Measurements from ENCODE around the gene LRRC8A. TPM values are rescaled to one million over a fixed set of nuclear protein-coding genes. Genes with fewer than 3 reads are reported as not detected.

The LRRC8A gene
- total and polyA plus RNA-seq, 2 of the 8 experiments (the other 6 are each of a cell fraction or from before 2014, with no cell fraction given) = 103 to 111 TPM

- Histone ChIP-seq H3K18ac (ENCODE audit: extremely low read depth, low read length) (no peak overlapping the region), H3K9ac (replicated peaks in 1 of 4; ENCODE audit: extremely low read depth in 1 of 4, low read depth in 3 of 4, low read length in 3 of 4) (no peak overlapping the region), H3K4me3 (ENCODE audit: extremely low read depth in 1 of 4, insufficient read depth in 2 of 4, low read depth in 3 of 4, low read length in 4 of 4) (no peak overlapping the region), H3K27ac (ENCODE audit: low read depth, low read length) (no peak overlapping the region), H2BK12ac (ENCODE audit: low read depth, low read length) (no peak overlapping the region), H4K8ac (ENCODE audit: extremely low read depth, insufficient read depth, low read length) (peak overlapping the region; percentile 11; the same call in 1 of the 2 replicates), H3K27me3 (replicated peaks in 1 of 4; ENCODE audit: control insufficient read depth in 3 of 4, extremely low read depth in 1 of 4, insufficient read depth in 3 of 4, low read length in 3 of 4) (no peaks in the 10 kb centered on the region), H2AFZ (ENCODE audit: low read length) (no peak overlapping the region), H3K4ac (replicated peaks; ENCODE audit: insufficient read length, low read depth, low read length) (no peak overlapping the region), H3K36me3 (ENCODE audit: control insufficient read depth in 2 of 4, insufficient read depth in 4 of 4, low read length in 3 of 4) (peaks cover 0 to 3% (median 2%) of the 10 kb centered on the region in 4 experiments; a peak in 1 of 8 replicates), H3K56ac (replicated peaks; ENCODE audit: insufficient read length, low read depth, low read length) (no peak overlapping the region), H2AK5ac (ENCODE audit: low read depth, low read length) (no peak overlapping the region), H3K4me2 (ENCODE audit: insufficient read depth in 1 of 2, low read depth in 2 of 2, low read length in 2 of 2) (no peak overlapping the region), H4K91ac (replicated peaks; ENCODE audit: insufficient read length, low read length) (no peak overlapping the region), H4K5ac (ENCODE audit: insufficient read length, low read depth, low read length) (no peak overlapping the region), H3K79me2 (ENCODE audit: control insufficient read depth in 1 of 2, insufficient read depth in 2 of 2, low read length in 2 of 2) (peaks cover 0 to 5% of the 10 kb centered on the region in 2 experiments; a peak in 1 of 4 replicates), H3K23me2 (ENCODE audit: low read depth, low read length) (no peaks in the 10 kb centered on the region), H3K14ac (ENCODE audit: insufficient read length) (no peak overlapping the region), H2BK20ac (ENCODE audit: low read length) (no peak overlapping the region), H3K23ac (ENCODE audit: insufficient read length) (no peak overlapping the region), H3K79me1 (ENCODE audit: low read depth, low read length) (0 out of 2 replicates have a peak, but pooled peaks cover 2% of the 10 kb centered on the region), H2BK120ac (replicated peaks; ENCODE audit: low read depth, low read length) (no peak overlapping the region), H3K9me3 (ENCODE audit: insufficient read depth in 2 of 2, low read depth in 1 of 2, low read length in 1 of 2) (peaks cover 8 to 12% of the 10 kb centered on the region in 2 experiments; a peak in 3 of 4 replicates), H3K4me1 (replicated peaks in 1 of 4; ENCODE audit: control insufficient read depth in 3 of 4, insufficient read depth in 4 of 4, low read length in 3 of 4) (no peaks in the 10 kb centered on the region), H2BK15ac (ENCODE audit: low read length) (no peak overlapping the region), H4K20me1 (replicated peaks in 1 of 2; ENCODE audit: control insufficient read depth in 1 of 2, insufficient read depth in 2 of 2, low read length in 2 of 2) (peaks cover 0 to 10% of the 10 kb centered on the region in 2 experiments), H2BK5ac (ENCODE audit: low read depth, low read length) (no peak overlapping the region)
- 90% methylated on average over 3 of the region's 3 CpGs; no CpG with 5 or more reads in 1 of the 2 experiments for WGBS, 2 experiments (ENCODE audit: extremely low coverage in 1 of 2, insufficient coverage in 1 of 2, insufficient read length in 1 of 2, insufficient replicate concordance in 2 of 2, low coverage in 1 of 2, low lambda C conversion rate in 2 of 2, missing lambda C conversion rate in 1 of 2)
- no peak for DNase-seq (ENCODE audit: low read depth in 1 of 2, low spot score in 2 of 2)
- no peak for FAIRE-seq
- CTCF ChIA-PET (ENCODE audit: partially characterized antibody) = interaction anchor here (0.7 to 1.4 kb wide), 3 partner anchors 13 to 79 kb away, joined by 3 to 5 read pairs (median 3); no protein-coding TSS in a partner anchor
- TF ChIP-seq YY1 (IDR thresholded peaks at IDR 0.05; ENCODE audit: low read depth, low read length) = no peak
- POLR2A ChIA-PET (ENCODE audit: partially characterized antibody) = no interaction called here
Measured at GRCh38 chr9:128846680-128847030, 35.3 kb upstream of the LRRC8A start.
